HUES48 (cell line): ENCODE results near the gene RCSD1.
A peak's percentile ranks its signal among the peaks of the same experiment; 100 is the strongest.
"Not testable (repeated sequence)": the region's sequence is repeated elsewhere in the genome, so short reads cannot be mapped to it uniquely, and the experiment has no call there.

Experiments
- H3K27ac ChIP-seq: one replicate; pipeline ENCODE4 v1.7.0; 2013; ENCODE audit warnings: low read depth, low read length, inconsistent platforms
- H3K27me3 ChIP-seq: 2 replicates; pipeline ENCODE4 v1.6.1; 2013; ENCODE audit warnings: mild to moderate bottlenecking, low read length; ENCODE audit not compliant: control insufficient read depth, insufficient read depth
- H3K36me3 ChIP-seq: 2 replicates; pipeline ENCODE4 v1.6.1; 2013; ENCODE audit warnings: low read length; ENCODE audit not compliant: control insufficient read depth, insufficient read depth
- H3K4me1 ChIP-seq: 2 replicates; pipeline ENCODE4 v1.6.1; 2013; ENCODE audit warnings: mild to moderate bottlenecking, low read length; ENCODE audit not compliant: control insufficient read depth, insufficient read depth
- H3K4me3 ChIP-seq: 2 replicates; pipeline ENCODE4 v1.5.1; 2013; ENCODE audit warnings: mild to moderate bottlenecking, low read depth, low read length
- H3K9ac ChIP-seq: 2 replicates; pipeline ENCODE4 v1.6.1; 2013; ENCODE audit warnings: mild to moderate bottlenecking, low read depth, low read length, moderate library complexity
- H3K9me3 ChIP-seq: 2 replicates; pipeline ENCODE4 v1.6.1; 2013; ENCODE audit warnings: low read length; ENCODE audit not compliant: control insufficient read depth, insufficient read depth

RCSD1 gene

DNA sequence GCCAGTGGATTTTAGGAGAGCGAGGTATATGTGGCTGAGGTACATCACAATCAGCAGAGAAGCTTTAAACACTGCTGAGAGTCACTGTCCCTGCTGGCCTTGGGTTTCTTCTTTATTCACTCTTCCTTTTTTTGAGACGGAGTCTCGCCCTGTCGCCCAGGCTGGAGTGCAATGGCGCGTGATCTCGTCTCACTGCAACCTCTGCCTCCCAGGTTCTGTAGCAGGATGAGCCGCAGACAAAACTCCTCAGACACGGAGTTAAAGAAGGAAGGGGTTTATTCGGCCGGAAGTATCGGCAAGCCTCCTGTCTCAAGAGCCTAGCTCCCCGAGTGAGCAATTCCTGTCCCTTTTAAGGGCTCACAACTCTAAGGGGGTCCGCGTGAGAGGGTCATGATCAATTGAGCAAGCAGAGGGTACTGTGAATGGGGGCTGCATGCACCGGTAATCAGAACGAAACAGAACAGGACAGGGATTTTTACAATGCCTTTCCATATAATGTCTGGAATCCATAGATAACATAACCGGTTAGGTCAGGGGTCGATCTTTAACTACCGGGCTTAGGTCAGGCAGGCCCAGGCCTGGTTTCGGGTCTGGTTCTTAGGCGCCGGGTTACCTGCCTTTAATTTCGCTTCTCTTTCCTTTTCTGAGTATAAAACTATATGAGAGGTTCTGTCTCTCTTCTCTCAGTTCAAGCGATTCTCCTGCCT is 89.8 kb downstream of the RCSD1 start:
- H3K4me1 ChIP-seq, result peaks cover 35% of the 10 kb centered on the region
- not testable (repeated sequence) for H3K27ac ChIP-seq, H3K4me3 ChIP-seq, H3K9ac ChIP-seq, H3K9me3 ChIP-seq, H3K27me3 ChIP-seq, H3K36me3 ChIP-seq

DNA sequence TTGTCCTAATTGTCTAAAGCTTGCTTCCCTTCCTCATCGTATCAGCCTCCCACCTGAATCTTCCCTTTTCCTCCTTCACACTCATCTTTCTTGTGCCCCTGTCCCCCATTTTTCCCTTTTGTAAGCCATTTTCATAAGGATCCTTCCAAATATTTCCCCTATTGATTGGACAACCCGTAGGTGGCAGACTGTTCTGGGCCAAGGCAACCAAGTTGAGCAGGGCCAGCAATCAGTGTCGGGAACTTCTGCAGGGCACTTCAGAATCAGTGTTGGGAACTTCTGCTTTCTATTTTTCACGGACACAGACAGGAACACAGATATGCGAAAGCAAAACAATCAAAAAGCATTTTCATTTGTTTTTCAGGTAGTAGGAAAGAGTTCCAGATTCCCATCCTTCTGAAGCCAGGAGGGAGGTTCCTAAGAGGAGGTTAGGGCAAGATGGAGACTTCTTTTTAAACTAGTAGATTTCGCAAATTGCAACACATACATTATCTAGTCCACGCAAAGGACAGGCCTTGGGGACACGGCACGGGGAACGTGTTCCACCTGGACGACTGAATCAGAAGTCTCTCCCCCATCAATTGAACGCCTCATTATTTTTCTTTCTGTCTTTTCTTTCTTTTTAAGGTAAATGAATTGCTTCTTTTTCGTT is 91.1 kb downstream of the RCSD1 start:
- Histone ChIP-seq H3K9ac (peak overlapping the region; percentile 55; the same call in 1 of the 2 replicates), H3K4me1 (peaks cover 38% of the 10 kb centered on the region), H3K4me3 (peak overlapping the region; percentile 86), H3K27ac (peak overlapping the region; percentile 22), H3K9me3 (no peaks in the 10 kb centered on the region), H3K36me3 (no peaks in the 10 kb centered on the region), H3K27me3 (0 out of 2 replicates have a peak, but pooled peaks cover 3% of the 10 kb centered on the region)

DNA sequence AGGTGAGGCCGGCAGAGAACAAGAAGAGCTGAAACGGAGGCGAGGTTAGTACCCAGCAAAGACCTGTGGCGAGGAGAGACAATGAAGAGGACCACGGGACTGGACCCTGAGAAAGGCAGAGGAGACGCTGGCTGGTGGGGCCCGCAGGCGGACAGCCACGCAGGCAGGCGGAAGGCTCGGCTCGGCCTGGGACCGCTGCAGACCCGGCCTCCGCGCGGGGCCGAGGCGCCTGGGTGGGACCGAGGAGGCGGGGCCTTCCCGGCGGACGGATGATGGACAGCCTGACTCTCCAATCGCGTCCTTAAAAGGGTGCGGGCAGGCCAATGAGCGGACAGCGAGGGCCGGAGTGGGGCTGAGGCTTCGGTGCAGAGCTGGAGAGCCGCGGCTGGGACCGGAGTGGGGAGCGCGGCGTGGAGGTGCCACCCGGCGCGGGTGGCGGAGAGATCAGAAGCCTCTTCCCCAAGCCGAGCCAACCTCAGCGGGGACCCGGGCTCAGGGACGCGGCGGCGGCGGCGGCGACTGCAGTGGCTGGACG is 91.7 kb downstream of the RCSD1 start, which contains the start of gene MPZL1:
MPZL1 (plus strand) TSS at position 366 of the 535 bp plus-strand sequence. CDS start 170 bp downstream, outside the sequence.
- Histone ChIP-seq H3K9me3 (no peaks in the 10 kb centered on the region), H3K36me3 (no peaks in the 10 kb centered on the region), H3K4me3 (peak within 1 kb of the TSS; percentile 86), H3K27ac (peak within 1 kb of the TSS; percentile 46), H3K9ac (peak within 1 kb of the TSS; percentile 72), H3K27me3 (0 out of 2 replicates have a peak, but pooled peaks cover 3% of the 10 kb centered on the region), H3K4me1 (peaks cover 44% of the 10 kb centered on the region)

DNA sequence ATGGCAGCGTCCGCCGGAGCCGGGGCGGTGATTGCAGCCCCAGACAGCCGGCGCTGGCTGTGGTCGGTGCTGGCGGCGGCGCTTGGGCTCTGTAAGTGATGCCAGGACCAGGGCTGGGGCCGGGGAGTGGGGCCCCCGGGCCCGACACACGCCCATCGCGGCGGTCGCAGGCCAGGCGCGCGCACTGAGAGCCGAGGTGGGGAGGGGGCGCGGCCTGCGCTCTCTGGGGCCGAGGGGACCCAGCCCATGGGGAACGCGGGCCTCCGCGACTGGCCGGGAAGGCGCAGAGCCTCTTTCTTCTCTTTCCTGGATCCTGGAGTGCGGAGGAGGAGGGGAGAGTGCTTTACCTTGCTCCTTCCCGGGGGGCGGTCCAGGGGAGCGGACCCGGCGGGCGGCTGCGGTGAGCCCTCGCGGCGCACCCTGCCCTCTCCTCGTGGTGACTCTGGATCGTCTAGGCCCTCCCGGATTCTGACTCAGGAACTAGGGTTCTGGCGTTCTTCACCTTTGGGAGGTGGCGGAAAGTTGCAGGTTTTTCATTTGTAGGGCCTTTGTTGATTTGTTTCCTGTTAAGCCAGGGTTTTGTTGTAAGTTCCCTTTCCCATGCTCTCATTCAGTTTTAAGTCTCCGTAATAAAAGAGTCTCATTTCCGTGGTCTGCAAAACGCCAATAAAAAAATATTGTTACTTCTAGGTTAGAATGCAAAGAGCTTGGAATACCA is 92.3 kb downstream of the RCSD1 start:
- no peaks in the 10 kb centered on the region for H3K9me3 ChIP-seq
- peak overlapping the region; percentile 46 for H3K27ac ChIP-seq
- H3K36me3 ChIP-seq, result no peaks in the 10 kb centered on the region
- H3K27me3 ChIP-seq, result 0 out of 2 replicates have a peak, but pooled peaks cover 3% of the 10 kb centered on the region
- peaks cover 46% of the 10 kb centered on the region for H3K4me1 ChIP-seq
- H3K9ac ChIP-seq, result peak overlapping the region; percentile 72
- H3K4me3 ChIP-seq, result peak overlapping the region; percentile 86

DNA sequence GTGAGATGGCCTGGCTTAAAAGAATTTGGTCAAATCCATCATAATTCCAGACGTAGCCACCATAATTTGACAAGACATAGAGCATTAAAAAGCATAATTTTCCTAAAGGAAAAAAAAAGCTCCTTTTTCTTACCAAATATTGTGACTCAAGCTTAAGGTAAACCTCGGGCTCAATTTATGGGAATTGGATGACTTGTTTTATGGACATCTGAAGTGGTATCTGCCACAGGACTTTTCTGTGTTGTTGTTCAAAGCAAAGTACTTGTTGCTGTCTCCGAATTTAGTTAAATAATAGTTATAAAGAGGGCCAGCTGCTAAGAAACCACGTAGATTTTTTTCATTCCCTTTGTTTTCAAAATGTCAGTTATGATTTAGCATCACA is 92.8 kb downstream of the RCSD1 start:
- no peaks in the 10 kb centered on the region for H3K9me3 ChIP-seq
- peak overlapping the region; percentile 46 for H3K27ac ChIP-seq
- H3K36me3 ChIP-seq, result no peaks in the 10 kb centered on the region
- 0 out of 2 replicates have a peak, but pooled peaks cover 3% of the 10 kb centered on the region for H3K27me3 ChIP-seq
- H3K9ac ChIP-seq, result peak overlapping the region; percentile 72
- H3K4me1 ChIP-seq, result peaks cover 46% of the 10 kb centered on the region
- peak overlapping the region; percentile 86 for H3K4me3 ChIP-seq

DNA sequence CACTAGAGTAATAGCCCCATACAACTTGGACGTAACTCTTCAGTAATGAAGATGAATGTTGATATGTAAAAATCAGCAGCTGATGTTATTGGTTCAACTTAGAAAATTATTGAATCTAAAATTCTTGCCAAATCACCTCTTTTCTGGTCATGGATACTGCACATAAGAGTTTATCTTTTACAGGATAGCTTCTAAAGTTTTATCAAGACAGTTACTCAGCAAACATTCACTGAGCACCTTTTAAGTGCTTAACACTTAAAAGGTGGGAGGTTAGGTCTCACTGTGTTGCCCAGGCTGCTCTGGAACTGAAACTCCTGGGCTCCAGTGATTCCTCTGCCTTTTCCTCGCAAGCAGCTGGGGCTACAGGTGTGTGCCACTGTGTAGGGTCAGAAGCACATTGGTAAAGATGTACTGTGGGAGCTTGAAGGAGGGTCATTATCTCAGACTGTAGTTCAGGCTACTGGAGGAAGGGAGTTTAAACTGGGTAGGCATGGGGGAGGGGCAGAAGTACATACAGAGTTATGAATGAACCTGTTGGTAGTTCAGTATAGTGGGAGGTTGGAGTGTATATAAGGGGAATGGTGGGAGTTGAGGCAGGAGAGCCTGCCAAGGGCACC is 93.8 kb downstream of the RCSD1 start:
- Histone ChIP-seq H3K9ac (no peak overlapping the region), H3K9me3 (no peaks in the 10 kb centered on the region)

DNA sequence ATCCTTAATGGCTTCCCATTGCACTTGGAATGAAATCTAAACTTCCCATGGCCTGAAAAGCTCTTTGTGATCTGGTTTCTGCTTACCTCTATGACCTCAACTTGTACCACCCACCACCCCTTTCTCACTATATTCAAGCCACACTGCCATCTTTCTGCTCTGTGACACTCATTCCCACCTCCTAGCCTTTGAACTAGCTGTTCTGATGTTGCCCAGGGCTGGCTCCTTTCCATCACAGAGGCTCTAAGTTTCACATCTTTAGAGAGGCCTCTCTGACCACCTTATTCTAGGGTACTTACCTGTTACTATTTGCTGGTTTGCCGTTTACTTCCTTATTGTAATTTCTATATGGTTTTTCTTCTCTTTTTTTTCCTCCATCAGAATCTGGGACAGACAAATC is 96.0 kb downstream of the RCSD1 start:
- H3K27ac ChIP-seq, result no peak overlapping the region
- H3K4me1 ChIP-seq, result peaks cover 29% of the 10 kb centered on the region
- peaks cover 7% of the 10 kb centered on the region for H3K36me3 ChIP-seq
- no peaks in the 10 kb centered on the region for H3K9me3 ChIP-seq
- 0 out of 2 replicates have a peak, but pooled peaks cover 1% of the 10 kb centered on the region for H3K27me3 ChIP-seq
- no peak overlapping the region for H3K4me3 ChIP-seq
- H3K9ac ChIP-seq, result no peak overlapping the region

More for the DNA sequence above, 93.8 kb downstream of the RCSD1 start:
- 0 out of 2 replicates have a peak, but pooled peaks cover 3% of the 10 kb centered on the region for H3K27me3 ChIP-seq
- peak overlapping the region; percentile 86; the same call in 1 of the 2 replicates for H3K4me3 ChIP-seq
- peaks cover 42% of the 10 kb centered on the region for H3K4me1 ChIP-seq
- H3K27ac ChIP-seq, result no peak overlapping the region
- no peaks in the 10 kb centered on the region for H3K36me3 ChIP-seq

DNA sequence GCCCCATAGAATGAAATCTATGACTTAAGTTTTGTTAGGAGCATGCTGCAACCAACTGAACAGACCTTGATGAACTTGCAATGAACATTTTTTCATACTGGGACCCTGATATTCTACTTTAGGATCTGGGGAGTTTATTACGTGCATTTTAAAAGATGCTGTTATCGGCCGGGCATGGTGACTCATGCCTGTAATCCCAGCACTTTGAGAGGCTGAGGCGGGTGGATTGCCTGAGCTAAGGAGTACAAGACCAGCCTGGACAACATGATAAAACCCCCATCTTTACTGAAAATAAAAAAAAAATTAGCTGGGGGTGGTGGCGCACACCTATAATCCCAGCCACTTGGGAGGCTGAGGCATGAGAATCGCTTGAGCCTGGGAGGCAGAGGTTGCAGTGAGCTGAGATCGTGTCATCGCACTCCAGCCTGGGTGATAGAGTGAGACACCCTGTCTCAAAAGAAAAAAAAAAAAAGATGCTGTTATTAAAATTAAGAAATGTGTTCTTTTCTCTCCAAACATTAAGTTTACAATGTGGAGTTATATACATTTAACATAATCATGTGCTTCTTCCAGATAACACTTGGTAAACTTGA is 98.9 kb downstream of the RCSD1 start:
- Histone ChIP-seq H3K27ac (no peak overlapping the region), H3K4me1 (peaks cover 13% of the 10 kb centered on the region), H3K9me3 (no peaks in the 10 kb centered on the region), H3K27me3 (no peaks in the 10 kb centered on the region), H3K36me3 (peaks cover 10% of the 10 kb centered on the region), H3K4me3 (no peak overlapping the region), H3K9ac (no peak overlapping the region)

DNA sequence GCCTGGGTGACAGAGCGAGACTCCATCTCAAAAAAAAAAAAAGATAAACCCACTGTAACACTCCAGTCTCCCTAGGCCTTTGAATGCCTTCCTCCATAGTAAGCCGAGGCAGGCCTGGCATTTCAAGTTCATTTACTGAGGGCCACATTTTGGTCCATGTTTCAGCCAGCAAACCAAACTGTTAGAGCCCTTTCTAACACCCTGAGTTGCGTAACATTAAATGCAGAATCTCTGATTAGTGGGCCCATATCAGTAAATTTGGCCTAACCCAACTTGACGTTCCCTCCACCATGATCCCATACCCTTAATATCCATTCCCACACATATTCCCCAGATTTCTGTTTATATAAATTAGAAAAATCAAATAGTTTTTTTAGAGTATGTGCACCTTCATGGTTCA is 104.2 kb downstream of the RCSD1 start:
- Histone ChIP-seq H3K9ac (no peak overlapping the region), H3K4me3 (no peak overlapping the region), H3K4me1 (no peaks in the 10 kb centered on the region), H3K27me3 (no peaks in the 10 kb centered on the region), H3K36me3 (peaks cover 10% of the 10 kb centered on the region), H3K27ac (no peak overlapping the region), H3K9me3 (no peaks in the 10 kb centered on the region)

DNA sequence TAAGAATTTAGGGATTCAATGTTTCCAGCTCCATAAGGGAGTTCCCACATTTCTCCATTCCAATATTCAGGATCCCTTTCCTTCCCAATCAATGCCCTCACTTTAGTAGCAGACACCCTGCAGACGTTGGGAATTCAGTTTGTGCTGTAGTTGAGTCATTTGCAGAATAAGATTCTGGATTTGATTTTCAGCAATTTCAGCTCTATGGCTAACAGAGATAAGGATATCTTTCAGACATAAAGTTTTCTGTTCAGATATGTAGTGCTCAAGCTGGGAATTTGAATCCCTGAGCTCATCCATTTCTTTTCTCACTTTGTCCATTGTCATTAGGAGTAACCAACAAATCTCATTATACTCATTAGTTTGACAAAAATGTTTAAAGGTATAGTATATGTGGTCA is 104.8 kb downstream of the RCSD1 start:
- H3K4me1 ChIP-seq, result no peaks in the 10 kb centered on the region
- no peaks in the 10 kb centered on the region for H3K9me3 ChIP-seq
- peaks cover 10% of the 10 kb centered on the region for H3K36me3 ChIP-seq
- no peak overlapping the region for H3K4me3 ChIP-seq
- H3K27ac ChIP-seq, result no peak overlapping the region
- no peaks in the 10 kb centered on the region for H3K27me3 ChIP-seq
- no peak overlapping the region for H3K9ac ChIP-seq
